Embryonic facial prominence (tissue), 1 donor: ENCODE data around the gene ALG12.

ENCODE experiments used
- DNase-seq: peaks from one replicate; pipeline ENCODE4 v3.0.0-alpha.2; 2016; ENCODE audit errors: extremely low spot score

The ALG12 gene

DNA sequence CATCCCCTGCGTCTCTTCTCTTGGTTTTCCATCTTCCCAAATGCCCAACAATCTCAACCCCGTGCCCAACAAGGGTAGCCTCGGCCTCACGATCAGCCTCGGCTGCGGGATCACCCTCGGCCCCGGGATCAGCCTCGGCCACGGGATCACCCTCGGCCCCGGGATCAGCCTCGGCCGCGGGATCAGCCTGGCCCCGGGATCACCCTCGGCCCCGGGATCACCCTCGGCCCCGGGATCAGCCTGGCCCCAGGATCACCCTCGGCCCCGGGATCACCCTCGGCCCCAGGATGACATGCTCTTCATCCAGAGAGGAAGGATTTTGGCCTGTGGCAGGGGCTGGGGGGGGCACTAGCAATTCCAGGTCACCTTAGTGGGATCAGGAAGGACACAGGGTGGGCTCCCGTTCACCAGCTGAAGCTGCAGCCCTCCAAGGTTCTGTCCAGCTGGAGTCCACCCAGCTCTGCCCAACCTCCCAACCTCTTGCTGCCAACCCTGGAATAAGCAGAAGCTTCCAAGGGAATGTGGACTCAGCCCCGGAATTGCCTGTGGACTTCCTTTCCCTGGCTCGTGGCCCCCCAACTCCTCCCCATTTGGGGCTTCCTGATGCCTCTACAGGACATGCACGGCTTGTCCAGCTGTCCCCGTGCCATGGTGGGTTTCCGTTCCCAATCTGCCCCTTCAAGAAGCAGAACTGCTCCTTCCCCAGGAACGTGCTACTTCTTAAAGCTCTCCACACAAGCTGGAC, 6.2 kb downstream of the ALG12 start:
- DNase-seq, result no peak

DNA sequence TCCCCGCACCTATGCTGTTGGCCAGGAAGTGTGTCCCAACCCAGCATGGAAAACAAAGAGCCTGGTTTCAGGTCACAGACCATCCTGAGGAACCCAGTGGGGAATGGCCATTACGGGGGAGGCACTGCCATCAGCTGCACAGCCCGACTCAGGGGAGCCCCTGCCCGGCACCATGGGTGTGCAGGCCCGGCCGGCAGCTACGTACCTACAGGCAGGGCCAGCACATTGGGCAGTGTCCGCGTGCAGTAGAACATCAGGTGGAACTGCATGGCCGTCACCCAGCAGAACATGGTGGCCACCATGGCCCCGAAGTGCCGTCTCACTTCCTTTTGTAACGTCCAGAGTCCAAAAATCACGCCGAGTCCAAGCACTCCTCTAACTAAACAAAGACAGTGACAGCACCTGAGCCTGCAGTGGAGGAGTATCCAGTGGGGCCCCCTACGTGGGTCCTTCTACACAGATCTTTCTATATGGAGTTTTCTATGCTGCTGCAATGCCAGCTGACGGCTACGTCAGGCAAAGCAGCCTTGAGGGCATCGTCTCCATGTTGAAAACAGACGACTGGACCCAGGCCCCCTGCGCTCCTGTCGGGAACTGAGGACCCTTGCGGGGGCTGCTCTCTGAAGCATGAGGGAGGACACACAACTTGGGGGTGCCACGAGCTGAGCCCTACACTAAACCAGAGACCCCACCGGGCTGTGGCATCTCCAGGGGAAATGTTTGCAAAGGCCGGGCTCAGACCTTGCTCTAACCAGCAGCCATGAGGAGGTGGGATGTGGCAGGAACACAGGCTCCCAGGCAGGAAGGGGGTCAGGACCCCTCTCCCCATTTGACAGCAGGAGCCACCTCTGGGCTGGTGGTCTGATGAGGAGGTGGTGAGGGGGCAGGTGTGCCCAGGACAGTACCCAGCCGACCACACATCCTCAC, 7.7 kb downstream of the ALG12 start:
- no peak for DNase-seq

DNA sequence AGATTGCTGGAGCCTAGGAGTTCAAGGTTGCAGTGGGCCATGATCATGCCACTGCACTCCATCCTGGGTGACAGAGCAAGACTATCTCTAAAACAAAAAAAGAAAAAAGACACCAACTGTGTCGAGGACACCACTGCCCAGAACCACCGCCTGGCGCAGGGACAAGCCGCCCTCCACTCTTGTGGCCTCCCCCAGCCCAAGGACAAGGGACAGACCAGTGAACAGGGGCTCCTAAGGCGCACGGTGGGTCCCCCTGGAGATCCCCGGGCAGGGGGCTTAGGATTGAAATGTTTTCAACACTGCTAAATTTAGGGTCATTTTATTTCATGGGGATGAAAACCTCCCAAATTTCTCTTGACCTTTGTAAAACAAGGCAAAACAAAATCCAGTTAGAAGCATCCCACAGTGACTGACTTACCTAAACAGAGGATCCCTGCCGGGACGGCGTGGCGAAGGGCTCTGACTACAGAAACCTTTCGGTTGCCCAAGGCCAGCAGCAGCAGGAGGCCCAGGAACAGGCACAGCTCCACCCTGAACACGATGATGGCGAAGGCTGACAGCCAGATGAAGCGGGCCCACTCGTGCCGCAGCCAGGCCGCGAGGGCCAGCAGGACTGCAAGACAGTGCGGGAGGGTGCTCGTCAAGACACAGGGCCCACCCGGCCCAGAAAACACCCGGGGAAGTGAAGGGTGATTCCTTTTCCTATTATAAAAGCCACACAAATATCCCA, 8.6 kb downstream of the ALG12 start:
- no peak for DNase-seq

DNA sequence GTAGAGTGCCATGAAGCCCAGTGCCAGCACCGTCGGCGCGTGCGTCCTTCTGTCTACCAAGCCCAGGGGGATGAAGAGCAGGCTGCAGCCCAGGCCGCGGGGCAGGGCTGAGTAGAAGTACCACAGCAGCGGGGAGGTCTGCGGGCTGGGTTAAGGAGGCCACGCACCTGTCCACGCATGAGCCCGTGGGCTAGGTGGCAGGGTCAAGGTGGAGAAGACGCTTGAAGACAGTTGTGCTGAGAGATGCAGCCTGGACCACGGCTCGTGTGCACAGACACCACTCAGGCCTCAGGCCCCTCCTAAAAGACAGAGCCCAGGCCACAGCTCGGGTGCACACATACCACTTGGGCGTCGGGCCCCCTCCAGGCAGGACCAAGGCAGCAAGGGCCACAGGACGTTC, 10.4 kb downstream of the ALG12 start:
- DNase-seq, result no peak

DNA sequence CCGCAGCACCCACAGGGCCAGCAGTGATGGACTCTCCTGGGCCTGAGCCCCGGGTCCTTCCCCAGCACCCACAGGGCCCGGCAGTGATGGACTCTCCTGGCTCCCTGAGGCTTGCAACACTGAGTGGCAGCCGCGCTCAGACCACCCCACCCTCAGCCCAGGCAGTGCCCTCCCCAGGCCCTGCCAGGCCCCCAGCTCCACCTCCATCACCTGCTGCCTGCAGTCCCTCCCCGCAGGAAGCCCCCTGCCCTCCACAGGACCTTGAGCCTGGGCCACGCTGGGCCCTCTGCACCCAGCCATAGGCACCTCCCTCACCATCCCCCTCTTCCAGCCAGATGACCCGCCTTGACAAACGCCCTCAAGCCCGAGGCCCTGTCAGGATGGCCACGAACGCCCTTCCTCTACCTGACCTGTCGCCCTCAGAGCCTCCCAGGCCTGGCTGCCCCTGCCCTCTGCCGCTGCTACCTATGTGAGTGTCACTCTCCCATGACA, 11.4 kb downstream of the ALG12 start:
- no peak for DNase-seq

DNA sequence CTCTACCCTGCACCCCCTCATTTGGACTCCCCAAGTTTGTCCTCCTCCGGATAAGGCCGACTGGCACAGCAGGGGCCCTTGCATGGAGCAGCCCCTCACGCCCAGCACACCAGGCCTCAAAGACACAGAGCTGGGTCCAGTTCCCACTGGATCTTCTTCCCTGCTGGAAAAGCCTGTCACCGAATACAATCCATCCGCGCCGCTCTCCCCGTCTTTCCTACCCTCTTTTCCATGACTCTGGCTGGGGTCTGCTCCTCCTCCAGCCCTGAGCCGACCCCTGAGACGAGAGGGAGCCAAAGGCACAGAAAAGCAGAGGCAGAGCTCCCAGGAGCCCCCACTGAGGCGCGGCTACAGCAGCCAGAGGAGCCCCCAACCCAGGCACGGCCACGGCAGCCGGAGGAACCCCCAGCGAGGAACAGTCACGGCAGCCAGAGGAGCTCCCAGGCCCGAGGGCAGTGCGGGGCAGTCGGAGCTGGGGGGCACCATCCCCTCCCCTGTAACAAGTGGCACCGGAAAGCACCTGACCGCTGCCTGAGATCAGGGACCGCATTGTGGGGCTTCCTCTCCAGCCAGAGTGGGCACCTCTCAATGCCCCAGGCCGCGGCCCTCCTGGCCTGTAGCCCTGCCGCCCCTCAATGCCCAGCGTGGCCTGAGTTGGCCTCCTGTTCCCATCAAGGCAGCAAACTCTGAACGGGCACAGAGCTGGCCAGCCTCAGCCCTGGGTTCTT, 12.0 kb downstream of the ALG12 start:
- DNase-seq, result no peak

DNA sequence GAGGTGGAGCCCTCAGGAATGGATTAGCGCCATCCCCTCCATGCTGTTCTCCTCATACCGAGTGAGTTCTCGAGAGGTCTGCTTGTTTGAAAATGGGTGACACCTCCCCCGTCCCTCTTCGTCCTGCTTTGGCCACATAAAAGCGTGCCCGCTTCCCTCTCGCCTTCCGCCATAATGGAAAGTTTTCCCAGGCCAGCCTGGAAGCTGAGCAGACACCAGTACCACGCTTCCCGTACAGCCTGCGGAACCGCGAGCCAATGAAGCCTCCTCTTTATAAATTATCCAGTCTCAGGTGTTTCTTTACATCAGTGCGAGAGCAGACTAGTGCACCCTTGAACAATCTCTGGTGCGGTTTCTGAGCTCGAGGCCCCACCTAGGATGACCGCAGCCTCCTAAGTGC, 12.8 kb downstream of the ALG12 start:
- no peak for DNase-seq

DNA sequence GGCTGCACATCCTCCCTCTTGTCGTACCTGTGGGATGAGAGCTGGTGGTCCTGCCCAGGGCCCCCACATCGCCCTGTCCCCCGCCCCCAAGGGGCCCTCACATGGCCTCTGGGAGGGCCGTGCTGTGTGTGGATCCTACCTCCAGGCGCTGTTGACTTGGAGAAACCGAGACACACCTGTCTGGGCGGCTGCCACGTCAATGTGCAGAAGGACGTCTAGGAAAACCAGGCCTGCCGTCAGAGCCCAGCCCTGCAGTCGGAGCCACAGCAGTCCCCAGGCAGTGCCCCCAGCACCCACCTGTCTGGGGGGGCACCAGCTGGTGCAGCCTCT, 14.2 kb downstream of the ALG12 start:
- DNase-seq, result no peak

DNA sequence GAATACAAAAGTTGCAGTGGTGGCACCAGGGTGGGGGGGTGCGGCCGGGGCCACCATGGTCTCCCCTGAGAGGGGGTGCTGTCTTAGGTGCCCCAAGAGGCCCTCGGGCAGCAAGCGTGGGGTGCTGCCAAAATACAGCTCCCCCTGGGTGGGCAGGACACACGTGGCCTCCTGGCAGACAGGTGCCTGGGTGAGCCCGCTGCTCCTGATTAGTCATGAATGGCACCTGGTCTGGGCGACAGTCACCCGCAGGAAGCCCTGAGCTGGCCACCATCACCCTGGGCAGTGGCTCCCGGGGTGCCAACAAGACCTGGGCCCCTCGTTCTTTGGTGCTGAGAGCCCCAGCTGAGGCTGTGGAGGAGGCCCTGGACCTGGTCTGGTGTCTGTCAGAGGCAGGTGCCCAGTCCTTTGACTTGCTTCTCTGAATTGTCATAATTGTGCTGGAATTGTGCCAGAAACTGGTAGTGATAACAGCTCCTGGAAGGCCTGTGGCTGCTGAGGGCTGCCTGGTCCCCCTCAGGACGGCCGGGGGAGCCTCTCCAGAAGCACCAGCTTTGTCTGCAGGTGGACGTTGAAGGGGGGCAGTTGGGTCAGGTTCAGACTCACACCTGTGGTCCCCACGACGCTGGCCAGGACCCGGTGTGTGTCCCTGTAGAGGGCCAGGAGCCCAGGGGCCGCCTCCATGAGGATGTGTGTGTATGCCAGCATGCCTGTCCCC, 14.8 kb downstream of the ALG12 start:
- no peak for DNase-seq

DNA sequence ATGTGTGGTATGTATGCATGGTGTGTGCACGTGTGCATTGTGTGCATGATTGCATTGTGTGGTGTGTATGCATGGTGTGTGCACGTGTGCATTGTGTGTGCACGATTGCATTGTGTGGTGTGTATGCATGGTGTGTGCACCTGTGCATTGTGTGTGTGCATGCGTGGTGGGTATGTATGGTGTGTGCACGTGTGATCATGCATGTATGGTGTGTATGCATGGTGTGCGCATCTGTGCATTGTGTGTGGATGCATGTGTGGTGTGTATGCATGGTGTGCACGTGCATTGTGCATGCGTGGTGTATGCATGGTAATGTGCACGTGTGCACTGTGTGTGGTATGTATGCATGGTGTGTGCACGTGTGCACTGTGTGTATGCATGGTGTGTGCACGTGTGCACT, 16.8 kb downstream of the ALG12 start:
- DNase-seq, result no peak

DNA sequence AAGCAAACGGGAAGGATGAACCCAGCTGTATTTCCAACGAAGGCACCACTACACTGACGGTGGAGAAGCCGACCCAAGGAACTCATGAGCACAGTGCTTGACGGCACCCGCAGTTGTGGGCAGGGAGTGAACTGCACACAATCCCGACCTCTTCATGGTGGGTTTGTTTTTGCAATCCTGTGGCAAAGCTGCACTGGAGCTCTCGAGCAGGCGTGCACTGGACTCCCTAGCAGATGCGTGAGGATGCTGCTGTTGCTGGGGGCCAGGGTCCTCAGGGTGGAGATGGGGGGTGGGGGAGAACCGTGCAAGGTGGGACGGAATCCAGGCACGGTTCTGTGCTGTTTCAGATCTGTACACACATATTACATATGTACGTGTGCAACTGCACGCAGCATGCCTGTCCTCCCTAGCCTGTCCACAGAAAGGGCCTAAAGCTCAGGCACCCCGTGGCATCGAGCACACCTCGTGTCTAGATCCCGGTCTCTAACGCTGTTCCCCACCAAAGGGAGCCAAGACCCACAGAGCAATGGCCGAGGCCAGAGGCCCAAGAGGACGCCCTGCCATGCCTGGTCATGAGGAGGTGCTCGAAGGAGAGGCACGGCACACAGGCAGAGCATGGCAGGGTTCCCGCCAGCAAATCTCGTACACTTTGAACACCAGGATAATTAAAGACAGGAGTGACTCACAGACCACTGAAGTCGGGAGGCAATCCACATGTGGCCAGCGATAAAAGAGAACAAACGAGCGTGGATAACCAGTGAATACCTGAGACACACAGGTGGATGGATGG, 17.6 kb downstream of the ALG12 start:
- no peak for DNase-seq

DNA sequence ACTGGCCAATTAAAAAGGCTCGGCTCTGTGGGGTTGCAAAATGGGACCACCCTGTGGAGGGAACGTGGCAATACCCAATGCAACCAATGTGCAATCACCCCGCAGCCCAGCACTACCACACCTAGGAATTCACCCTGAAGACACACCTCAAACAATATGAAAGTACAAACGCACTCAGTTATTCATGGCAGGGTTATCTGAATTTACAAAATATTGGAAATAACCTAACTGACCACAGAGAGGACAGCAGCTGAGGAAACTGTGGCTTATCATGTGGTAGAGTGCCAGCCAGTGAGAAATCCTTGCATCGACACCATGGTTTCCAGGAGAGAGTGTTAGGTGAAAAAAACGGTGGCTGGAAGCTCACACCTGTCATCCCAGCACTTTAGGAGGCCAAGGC, 18.7 kb downstream of the ALG12 start:
- DNase-seq, result no peak

DNA sequence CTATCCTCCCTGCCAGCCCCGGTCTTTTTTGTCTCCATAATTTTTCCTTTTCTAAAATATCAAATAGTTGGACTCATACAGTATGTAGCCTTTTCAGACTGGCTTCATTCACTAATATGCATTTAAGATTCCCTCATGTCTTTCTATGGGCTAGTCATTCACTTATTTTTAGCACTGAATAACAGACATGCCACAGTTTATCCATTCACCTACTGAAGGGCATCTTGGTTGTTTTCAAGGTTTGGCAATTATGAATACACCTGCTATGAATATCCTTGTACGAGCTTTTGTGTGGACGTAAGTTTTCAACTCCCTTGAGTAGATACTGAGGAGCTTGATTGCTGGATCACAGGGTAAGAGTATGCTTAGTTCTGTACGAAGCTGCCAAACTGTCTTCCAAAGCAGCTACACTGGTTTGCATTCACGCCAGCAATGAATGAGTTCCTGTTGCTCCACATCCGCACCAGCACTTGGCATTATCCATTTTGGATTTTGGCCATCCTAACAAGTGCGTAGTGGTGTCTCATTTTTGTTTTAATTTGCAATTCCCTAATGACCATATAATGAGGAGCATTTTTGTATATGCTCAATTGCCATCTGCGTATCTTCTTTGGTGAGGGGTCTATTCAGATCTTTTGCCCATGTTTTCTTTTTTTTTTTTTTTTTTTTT, 21.1 kb downstream of the ALG12 start:
- DNase-seq, result no peak

DNA sequence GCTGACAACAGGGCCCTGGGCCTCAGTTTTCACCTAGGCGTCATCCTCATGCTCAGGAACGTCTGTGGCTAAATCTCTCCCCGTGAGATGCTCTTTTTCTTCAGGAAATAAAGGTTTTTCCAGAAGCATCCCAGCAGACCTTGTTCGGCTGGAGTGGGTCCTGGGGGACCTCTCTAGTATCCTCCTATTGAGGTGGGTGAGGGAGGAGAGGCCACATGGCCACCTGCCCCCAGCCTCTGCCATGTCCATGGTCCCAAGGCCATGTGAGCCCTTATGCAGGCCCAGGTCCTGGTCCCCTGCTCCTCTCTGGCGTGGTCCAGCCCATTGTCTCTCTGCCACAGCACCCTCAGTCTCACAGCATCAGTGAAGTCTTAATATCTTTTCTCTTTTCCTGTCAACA, 22.0 kb downstream of the ALG12 start:
- DNase-seq, result no peak

DNA sequence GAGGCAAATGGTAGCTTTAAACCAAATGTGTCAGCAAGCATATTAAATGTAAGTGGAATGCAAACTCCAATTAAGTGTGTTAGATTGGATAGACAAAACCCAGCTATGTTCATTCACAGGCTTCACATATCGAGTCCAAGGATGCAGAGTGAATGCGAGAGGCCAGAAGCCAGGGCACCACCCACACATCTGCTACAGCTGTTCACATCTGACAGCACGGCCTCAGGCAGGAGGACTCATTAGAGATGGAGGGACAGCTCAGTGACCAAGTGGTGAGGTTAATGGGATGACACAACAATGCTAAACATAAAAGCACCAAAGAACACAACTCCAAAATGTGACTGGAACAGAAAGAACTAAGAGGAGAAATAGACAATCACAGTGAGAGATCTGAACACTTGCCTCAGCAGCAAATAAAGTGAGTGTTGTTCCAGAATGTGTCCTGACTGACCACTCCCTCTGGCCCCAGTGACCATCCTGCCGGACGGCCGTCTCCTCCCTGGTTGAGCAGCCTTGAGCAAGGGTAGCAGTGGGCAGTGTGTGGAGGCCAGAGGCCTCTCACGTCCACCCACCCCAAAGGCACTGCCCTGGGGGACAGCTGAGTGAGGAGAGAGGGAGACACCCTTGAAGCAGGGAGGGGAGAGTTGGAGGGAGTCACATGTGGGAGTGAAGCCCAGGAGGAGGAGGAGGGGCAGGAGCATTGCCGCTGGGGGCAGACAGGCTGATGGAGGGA, 23.8 kb downstream of the ALG12 start:
- no peak for DNase-seq

DNA sequence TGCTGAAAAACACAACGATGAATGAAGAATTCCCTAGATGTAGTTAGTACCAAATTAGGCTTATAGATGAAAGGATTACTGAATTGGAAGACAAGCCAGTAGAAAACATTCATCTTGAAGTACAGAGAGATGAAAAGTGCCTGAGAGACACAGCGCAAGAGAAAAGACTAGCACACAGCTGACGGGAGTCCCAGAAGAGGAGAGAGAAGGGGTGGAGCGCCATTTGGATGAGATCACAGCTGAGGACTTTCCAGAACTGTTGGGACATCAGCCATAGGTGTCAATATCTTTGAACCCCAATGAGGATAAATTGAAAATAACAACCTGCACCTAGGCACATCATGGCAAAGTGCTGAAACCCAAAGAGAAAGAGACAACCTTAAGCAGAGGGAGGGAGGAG, 25.2 kb downstream of the ALG12 start:
- DNase-seq, result no peak

DNA sequence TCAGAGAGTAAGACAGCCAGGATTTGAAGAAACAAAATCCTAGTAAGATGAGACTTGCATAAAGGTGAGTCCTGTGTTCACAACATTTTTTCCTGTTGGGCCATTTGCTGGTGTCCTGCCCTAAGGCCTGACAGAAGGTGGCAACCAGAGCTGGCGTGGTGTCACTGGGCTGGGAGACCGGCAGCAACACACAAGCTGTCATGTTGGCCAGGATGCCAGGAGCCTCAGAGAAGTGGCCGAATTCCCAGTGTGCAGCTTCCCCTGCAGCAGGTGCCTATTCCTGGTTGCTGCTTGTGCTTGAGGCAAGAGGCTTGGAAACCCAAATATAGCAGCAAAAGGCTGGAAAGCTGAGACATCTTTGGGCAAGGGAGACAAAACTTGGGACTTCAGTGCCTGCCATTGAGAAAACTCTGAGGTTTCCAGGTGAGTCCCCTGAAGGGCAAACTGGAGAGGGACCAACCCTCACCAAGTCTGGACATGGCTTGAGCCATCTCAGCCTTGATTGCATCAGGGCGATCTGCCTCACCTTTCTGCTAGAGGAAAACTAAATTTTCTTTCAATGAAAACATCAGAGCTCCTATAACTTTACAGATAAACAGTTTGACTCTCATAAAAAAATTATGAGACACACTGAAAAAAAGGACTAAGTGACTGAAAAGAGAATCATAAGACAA, 25.9 kb downstream of the ALG12 start:
- no peak for DNase-seq

DNA sequence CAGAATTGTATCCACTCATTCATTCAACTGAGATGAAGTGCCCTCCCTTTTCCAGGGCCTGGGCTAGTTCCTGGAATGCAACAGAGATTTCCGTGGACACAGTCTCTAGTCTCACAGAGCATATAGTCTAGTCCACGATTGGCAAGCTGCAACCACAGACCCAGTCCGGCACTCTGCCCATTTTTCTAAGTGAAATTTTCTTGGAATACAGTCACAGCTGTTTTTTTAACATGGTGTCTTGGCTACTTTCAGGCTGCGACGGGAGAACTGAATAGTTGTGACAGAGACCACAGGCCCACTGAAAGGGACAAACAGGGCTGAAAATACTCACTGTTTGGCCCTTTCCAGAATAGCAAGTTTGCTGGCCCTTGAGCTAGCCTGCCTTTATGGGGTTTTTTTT, 29.2 kb downstream of the ALG12 start:
- no peak for DNase-seq
